HG03439 (cell line): ENCODE measurements around the gene SLC35E3.

Experiments
- ATAC-seq: cut with Tn5 transposase; IDR thresholded peaks from one replicate; pipeline ENCODE4 v1.9.1; 2021; ENCODE audit warnings: mild to moderate bottlenecking, moderate library complexity; ENCODE audit not compliant: unreplicated experiment

The SLC35E3 gene

GRCh38 chr12:68745904-68746571 lies at the start of gene SLC35E3:
SLC35E3 (plus strand) TSS chr12:68746176; CDS start chr12:68746378, 202 bp downstream.
- peak; percentile 98 for ATAC-seq

GRCh38 chr12:68699486-68699885 lies 46.5 kb upstream of the SLC35E3 start:
- ATAC-seq: no peak

DNA sequence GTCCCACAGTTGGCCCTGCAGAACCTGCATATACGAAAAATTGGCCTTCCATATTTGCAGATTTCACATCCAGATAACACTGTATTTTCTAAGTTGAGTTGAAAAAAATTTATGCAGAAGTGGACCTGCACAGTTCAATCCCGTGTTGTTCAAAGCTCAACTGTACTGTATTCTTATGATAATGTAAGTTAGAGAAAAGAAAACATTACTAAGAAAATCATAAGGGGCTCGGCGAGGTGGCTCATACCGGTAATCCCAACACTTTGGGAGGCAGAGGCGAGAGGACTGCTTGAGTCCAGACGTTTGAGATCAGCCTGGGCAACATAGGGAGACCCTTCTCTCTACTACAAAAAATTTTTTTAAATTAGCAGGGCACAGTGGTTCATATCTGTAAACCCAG lies 18.2 kb upstream of the SLC35E3 start:
- ATAC-seq: no peak

- no peak for ATAC-seq
Observed at GRCh38 chr12:68733661-68734071, 12.3 kb upstream of the SLC35E3 start.

GRCh38 chr12:68739891-68740290 lies 6.1 kb upstream of the SLC35E3 start:
- no peak for ATAC-seq

- ATAC-seq: no peak
Observed at GRCh38 chr12:68743356-68743755, 2.6 kb upstream of the SLC35E3 start.

- ATAC-seq: no peak
Observed at GRCh38 chr12:68745376-68745903, 536 bp upstream of the SLC35E3 start.

GRCh38 chr12:68746572-68747180 lies 700 bp downstream of the SLC35E3 start:
- ATAC-seq: peak; percentile 38

- no peak for ATAC-seq
Observed at GRCh38 chr12:68749443-68749842, 3.5 kb downstream of the SLC35E3 start.

DNA sequence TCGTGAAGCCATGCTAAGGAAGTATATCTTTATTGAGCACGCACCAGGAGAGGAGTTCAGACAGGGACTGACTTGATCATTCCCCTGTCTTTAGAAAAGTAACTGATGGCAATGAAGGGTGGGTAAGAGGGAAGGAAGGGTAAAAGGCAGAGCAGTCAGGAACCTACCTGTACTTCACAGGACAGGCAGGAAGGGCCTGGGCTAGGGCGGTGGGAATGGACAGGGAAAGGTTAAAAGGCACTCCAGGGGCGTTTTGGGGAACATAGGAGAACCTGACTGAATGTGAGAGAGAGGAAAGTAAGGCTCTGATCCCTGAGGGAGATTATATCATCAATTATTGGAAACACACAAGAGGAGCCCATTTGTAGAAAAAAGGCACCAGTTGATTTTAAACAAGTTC lies 3.9 kb downstream of the SLC35E3 start:
- no peak for ATAC-seq

- ATAC-seq: no peak
Observed at GRCh38 chr12:68750506-68750905, 4.5 kb downstream of the SLC35E3 start.

GRCh38 chr12:68755536-68756243 lies 9.7 kb downstream of the SLC35E3 start:
- no peak for ATAC-seq

DNA sequence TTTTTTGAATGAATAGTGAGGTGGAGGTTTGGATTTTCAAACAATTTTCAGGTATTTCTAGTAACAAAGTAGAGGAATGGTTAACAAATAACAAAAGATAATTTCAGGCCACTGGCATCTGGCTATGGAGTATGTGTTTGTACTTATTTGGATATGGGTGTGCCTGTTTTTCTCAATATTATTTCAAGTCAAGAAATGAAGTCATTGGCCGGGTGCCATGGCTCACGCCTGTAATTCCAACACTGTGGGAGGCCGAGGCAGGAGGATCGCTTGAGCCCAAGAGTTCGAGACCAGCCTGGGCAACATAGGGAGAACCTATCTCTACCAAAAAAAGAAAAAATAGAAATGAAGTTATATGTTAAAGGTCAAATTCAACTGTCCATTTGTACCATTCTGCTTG lies 13.9 kb downstream of the SLC35E3 start:
- no peak for ATAC-seq

DNA sequence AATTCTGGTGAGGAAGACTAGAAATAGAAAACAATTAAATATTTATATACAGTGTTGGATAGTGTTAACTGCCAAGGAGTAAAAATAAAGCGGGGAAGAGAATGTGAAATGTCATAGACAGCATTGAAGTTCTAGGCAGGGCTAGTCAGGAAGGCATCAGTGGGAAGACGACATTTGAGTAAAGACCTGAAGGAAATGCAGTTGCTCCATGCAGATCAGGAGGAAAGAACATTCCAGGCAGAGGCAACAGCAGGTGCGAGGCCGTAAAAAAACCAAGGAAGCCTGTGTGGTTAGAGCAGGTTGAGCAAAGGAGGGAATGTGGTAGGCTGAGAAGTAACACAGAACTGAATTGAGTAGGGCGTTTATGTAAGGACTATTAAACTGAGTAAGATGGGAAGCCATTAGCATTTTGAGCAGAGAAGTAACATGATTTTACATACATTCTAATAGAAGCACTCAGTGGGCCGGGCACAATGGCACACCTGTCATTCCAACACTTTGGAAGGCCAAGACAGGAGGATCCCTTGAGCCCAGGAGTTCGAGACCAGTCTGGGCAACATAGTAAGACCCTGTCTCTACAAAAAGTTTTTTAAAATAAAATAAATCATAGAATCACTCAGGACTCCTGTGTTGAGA lies 14.9 kb downstream of the SLC35E3 start:
- ATAC-seq: no peak

DNA sequence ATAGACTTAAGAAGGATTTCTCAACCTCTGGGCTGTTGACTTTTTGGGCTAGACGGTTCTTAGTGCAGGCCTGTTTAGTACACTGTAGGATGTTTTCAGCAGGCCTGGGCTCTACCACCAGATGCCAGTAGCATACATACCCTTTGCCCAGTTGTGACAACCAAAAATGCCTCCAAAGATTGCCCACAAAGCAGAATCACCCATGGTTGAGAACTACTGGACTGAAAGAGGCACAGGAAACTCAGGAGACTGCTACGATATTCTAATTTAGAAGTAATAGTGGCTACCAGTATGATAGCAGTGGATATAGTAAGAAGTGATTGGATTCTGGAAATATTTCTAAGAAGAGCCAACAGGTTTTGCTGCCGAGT lies 15.5 kb downstream of the SLC35E3 start:
- no peak for ATAC-seq

DNA sequence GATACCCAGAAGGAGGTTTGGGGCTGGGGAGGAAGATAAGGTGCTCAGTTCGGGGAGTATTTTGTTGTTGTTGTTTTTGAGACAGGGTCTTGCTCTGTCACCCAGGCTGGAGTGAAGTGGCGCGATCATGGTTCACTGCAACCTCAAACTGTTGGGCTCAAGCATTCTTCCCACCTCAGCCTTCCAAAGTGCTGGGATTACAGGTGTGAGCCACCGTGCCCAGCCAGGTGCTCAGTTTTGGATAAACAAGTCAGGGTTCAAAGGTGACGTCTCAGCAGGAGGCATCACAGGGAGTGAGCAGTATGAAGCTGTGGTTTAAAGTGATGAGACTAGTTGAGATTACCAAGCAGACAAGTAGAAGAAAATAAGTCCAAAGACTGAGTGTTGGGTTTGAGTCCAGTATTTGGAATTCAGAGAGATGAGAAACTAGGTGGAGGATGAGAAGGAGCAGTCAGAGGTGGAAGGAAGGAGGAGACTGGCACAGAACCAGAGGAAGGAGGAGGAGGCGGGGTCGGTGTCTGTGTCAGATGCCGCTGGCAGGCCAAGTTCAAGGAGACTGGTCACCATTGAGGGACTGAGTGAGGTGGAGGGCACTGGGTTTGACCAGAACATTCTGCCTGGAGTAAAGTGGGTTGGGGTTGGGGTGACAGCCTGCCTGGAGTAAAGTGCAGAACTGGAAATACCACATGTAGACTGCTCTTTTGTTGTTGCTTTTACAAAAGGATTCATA lies 16.1 kb downstream of the SLC35E3 start:
- no peak for ATAC-seq

DNA sequence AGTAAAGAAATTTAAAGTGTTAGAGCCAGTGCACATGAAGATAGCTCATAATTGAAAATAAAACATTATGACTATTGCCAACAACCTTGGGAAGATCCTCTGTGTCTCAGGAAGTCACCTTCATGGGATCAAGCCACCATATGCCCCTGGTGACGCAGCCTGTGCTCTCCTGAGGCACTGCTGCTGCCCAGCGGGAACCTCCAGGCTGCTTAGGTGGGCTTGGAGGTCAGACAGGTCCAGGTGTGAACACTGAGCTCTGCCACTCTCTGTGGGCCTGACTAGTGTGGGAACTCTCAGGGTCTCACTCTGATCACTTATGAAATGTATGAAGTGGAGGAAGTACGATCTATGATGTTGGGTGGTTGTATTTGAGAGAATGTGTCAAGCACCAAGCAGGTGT lies 16.7 kb downstream of the SLC35E3 start:
- no peak for ATAC-seq

- ATAC-seq: no peak
Observed at GRCh38 chr12:68765696-68766095, 19.7 kb downstream of the SLC35E3 start.

- no peak for ATAC-seq
Observed at GRCh38 chr12:68766646-68767045, 20.7 kb downstream of the SLC35E3 start.

DNA sequence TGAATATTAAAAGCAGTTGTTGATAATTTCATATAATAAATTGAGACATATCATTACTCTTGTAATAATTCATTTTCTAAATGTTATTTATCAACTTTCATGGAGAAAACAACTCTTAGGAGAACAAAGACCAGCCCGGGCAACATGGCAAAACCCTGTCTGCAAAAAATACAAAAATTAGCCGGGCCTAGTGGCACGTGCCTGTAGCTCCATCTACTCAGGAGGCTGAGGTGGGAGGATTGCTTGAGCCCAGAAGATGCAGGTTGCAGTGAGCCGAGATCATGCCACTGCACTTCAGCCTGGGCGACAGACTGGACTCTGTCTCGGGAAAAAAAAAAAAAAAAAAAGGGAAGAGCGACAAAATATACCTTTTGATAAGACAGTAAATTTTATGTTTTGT lies 21.2 kb downstream of the SLC35E3 start:
- no peak for ATAC-seq

DNA sequence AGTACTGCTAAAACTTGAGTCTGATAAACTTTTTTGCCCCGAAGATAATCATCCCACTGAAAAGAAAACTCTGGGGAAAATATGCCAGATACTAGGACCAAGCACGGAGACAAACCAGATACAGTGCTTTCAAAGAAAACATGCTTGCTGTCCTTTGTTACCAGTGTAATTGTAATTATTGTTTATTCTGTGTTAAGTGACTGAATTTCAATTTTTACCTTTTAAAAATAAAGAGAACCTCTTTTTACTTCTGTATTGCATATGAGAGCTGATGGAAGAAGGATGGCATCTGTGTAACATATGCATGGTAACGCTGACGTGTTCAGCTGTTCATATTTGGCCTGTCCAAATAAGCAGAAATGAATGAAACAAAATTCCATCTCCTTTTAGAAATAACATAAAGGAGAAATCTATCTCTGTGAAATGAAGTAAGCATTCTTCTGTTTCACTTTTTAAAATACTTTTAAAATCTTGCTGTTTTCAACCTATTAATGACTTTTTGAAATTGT lies 22.5 kb downstream of the SLC35E3 start:
- ATAC-seq: no peak
